Uterus (tissue), 4 donors: ENCODE measurements around the gene ANGPT4. TPM values are rescaled to one million over a fixed set of nuclear protein-coding genes. Genes with fewer than 3 reads are reported as not detected.

Source experiments
- DNase-seq, 2 donors: peaks; one replicate each; pipeline ENCODE4 v3.0.0-alpha.2; 2019 to 2020
- H3K27ac ChIP-seq, 2 donors: fragments of 200-600 bp; sonication (generic); 1 replicate in 1 of 2; 2 replicates in 1 of 2; pipeline ENCODE4 v1.5.1; 2016 to 2018
- H3K27me3 ChIP-seq, 2 donors: fragments of 200-600 bp; sonication (generic); one replicate each; pipeline ENCODE4 v1.5.1; 2018 to 2019; ENCODE audit warnings: control low read depth in 1 of 2
- H3K36me3 ChIP-seq, 2 donors: fragments of 200-600 bp; sonication (generic); one replicate each; pipeline ENCODE4 v1.5.1; 2019; ENCODE audit warnings: control low read depth in 1 of 2
- H3K4me1 ChIP-seq, 2 donors: fragments of 200-600 bp; sonication (generic); one replicate each; pipeline ENCODE4 v1.5.1; 2018 to 2019; ENCODE audit warnings: control low read depth in 1 of 2
- H3K4me3 ChIP-seq, 2 donors: fragments of 200-600 bp; sonication (generic); 1 replicate in 1 of 2; 2 replicates in 1 of 2; pipeline ENCODE4 v1.5.1; 2018 to 2019; ENCODE audit warnings: mild to moderate bottlenecking in 1 of 2
- H3K9me3 ChIP-seq, 2 donors: fragments of 200-600 bp; sonication (generic); one replicate each; pipeline ENCODE4 v1.5.1; 2019; ENCODE audit warnings: control low read depth in 1 of 2
- POLR2A ChIP-seq, 2 donors: fragments of 450-650 bp; IDR thresholded peaks; one replicate each; pipeline ENCODE4 v1.6.1; 2016; ENCODE audit warnings: antibody characterized with exemption in 2 of 2, mild to moderate bottlenecking in 1 of 2, moderate library complexity in 1 of 2
- intact Hi-C: fragments of 100-400 bp; cut with DNase I; formaldehyde crosslinking; loops from one replicate; pipeline ENCODE4 v1.15.1; 2023; ENCODE audit warnings: low total_unique reads
- total RNA-seq, 4 donors: library from RNA; depleted of rRNA in 3 of 4; stranded (reverse); fragments of >200 nt in 3 of 4; gene quantifications; one replicate each; pipeline versions ENCODE4 v1.1.0 to v1.2.4, GENCODE V29; 2014 to 2023
- TF ChIP-seq, protein P1 (sequence below), 4 experiments: fragments of 200-600 bp in 2 of 4; fragments of 450-650 bp in 2 of 4; sonication (generic) in 2 of 4; IDR thresholded peaks; one replicate each; pipeline ENCODE4 v1.5.1; 2016 to 2019; ENCODE audit warnings: antibody characterized with exemption in 4 of 4, mild to moderate bottlenecking in 2 of 4, moderate library complexity in 1 of 4
- donor health status: DM: yes; HTN: yes; CAD: no.

Gene ANGPT4
- total RNA-seq, 4 donors from 2014 or later: 0.55 to 8.8 (median 3.8) TPM

DNA sequence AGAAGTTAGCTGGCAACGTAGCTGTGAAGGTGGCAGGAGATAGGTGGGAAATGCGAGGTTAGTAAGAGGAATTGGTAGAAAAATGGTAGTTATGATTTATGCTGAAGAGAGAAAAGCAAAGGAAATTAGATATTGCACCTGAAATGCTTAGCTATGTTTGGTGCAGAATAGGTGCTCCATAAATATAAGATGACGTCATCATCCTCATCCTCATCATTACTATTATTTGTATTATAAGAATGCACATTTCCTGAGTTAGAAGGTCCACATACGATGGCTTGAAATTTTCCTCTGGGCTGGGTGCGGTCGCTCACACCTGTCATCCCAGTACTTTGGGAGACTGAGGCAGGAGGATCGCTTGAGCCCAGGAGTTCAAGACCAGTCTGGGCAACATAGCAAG, 39.5 kb upstream of the ANGPT4 start:
- H3K9me3 ChIP-seq: no peaks in the 10 kb centered on the region
- no peaks in the 10 kb centered on the region for H3K27me3 ChIP-seq
- DNase-seq: no peak
- intact Hi-C loops: loop anchor here (5.0 kb wide), 1 partner anchor 138 kb away; no protein-coding TSS in a partner anchor
- H3K36me3 ChIP-seq: no peaks in the 10 kb centered on the region
- TF ChIP-seq, protein P1, sequence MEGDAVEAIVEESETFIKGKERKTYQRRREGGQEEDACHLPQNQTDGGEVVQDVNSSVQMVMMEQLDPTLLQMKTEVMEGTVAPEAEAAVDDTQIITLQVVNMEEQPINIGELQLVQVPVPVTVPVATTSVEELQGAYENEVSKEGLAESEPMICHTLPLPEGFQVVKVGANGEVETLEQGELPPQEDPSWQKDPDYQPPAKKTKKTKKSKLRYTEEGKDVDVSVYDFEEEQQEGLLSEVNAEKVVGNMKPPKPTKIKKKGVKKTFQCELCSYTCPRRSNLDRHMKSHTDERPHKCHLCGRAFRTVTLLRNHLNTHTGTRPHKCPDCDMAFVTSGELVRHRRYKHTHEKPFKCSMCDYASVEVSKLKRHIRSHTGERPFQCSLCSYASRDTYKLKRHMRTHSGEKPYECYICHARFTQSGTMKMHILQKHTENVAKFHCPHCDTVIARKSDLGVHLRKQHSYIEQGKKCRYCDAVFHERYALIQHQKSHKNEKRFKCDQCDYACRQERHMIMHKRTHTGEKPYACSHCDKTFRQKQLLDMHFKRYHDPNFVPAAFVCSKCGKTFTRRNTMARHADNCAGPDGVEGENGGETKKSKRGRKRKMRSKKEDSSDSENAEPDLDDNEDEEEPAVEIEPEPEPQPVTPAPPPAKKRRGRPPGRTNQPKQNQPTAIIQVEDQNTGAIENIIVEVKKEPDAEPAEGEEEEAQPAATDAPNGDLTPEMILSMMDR (IDR thresholded peaks at IDR 0.05): no peak
- TF ChIP-seq POLR2A (IDR thresholded peaks at IDR 0.05): no peak
- H3K4me1 ChIP-seq: no peaks in the 10 kb centered on the region
- no peak overlapping the region for H3K4me3 ChIP-seq
- H3K27ac ChIP-seq: no peak overlapping the region

DNA sequence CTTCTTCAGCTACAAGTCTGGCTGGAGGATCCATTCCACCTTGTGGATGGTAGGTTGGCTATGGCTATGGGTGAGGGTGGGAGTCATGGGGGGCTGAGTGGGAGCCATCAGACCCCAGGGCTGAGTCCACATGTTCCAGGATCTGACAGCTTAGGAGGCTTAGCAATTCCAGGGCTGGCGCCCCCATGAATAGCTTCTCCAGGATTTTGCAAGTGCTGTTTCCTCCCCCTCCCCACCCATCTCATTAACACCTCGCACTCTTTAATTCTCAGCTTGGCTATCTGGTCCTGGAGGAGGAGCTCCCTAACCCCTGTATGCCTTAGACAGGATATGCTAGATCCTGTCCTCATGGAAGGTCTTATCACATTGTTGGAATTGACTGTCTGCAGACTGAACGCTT, 39.0 kb upstream of the ANGPT4 start:
- intact Hi-C loops: loop anchor here (5.0 kb wide), 1 partner anchor 138 kb away; no protein-coding TSS in a partner anchor
- Histone ChIP-seq H3K4me1 (no peaks in the 10 kb centered on the region), H3K9me3 (no peaks in the 10 kb centered on the region), H3K27me3 (no peaks in the 10 kb centered on the region), H3K4me3 (no peak overlapping the region), H3K36me3 (no peaks in the 10 kb centered on the region), H3K27ac (no peak overlapping the region)
- TF ChIP-seq, protein P1 (IDR thresholded peaks at IDR 0.05): no peak
- no peak for TF ChIP-seq POLR2A (IDR thresholded peaks at IDR 0.05)
- no peak for DNase-seq

DNA sequence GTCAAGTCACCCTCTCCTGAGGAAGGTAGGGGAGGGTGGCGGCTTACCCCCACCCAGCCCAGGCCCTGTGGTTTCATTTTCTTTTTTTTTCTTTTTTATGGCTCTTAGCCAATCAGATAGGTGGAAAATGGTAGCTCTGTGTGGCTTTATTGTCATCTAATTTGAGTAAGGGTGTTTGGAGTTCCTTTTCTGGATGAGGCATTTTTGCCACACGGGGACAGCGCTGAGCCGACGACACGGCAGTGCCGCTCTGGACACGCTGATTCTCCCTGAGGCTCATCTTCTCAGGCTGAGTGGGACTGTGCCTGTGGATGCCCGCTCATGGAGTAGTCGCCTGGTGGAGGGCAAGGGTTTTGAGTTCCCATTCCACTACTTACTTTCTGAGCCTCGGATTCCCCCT, 37.6 kb upstream of the ANGPT4 start:
- DNase-seq: no peak
- H3K36me3 ChIP-seq: no peaks in the 10 kb centered on the region
- no peaks in the 10 kb centered on the region for H3K4me1 ChIP-seq
- no peak overlapping the region for H3K4me3 ChIP-seq
- TF ChIP-seq, protein P1 (IDR thresholded peaks at IDR 0.05): no peak
- no peak for TF ChIP-seq POLR2A (IDR thresholded peaks at IDR 0.05)
- no peaks in the 10 kb centered on the region for H3K9me3 ChIP-seq
- intact Hi-C loops: no loop called here
- no peaks in the 10 kb centered on the region for H3K27me3 ChIP-seq
- H3K27ac ChIP-seq: no peak overlapping the region

DNA sequence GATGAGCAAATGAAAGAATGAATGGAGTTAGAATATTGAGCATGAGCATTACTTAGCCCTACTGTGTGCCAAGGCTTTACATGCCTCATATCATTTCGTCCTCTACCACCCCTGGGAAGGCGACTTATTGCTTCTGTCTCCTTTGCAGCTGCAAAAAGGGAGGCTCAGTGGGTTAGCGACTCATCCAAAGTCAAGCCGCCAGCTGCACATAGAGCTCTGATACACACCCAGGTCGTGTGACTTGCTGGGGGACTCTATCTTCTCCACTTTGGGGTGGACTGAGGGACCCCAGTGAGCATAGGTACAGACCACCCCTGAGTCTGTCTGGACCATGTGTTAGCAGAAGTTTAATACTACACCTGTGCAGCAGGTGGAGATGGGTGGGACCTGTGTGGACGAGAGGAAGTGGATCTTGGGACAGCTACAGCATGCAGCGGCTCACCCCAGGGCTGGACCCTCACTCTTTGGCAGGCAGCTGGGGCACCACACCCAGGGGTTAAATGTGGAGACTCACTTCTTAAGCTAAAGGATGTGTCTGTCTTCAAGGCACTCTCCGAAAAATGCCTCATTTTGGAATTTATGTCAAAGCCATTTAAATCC, 36.2 kb upstream of the ANGPT4 start:
- intact Hi-C loops: no loop called here
- H3K4me3 ChIP-seq: no peak overlapping the region
- no peaks in the 10 kb centered on the region for H3K4me1 ChIP-seq
- H3K27ac ChIP-seq: no peak overlapping the region
- H3K27me3 ChIP-seq: no peaks in the 10 kb centered on the region
- H3K9me3 ChIP-seq: no peaks in the 10 kb centered on the region
- no peak for TF ChIP-seq POLR2A (IDR thresholded peaks at IDR 0.05)
- TF ChIP-seq, protein P1 (IDR thresholded peaks at IDR 0.05): no peak
- H3K36me3 ChIP-seq: no peaks in the 10 kb centered on the region
- no peak for DNase-seq

DNA sequence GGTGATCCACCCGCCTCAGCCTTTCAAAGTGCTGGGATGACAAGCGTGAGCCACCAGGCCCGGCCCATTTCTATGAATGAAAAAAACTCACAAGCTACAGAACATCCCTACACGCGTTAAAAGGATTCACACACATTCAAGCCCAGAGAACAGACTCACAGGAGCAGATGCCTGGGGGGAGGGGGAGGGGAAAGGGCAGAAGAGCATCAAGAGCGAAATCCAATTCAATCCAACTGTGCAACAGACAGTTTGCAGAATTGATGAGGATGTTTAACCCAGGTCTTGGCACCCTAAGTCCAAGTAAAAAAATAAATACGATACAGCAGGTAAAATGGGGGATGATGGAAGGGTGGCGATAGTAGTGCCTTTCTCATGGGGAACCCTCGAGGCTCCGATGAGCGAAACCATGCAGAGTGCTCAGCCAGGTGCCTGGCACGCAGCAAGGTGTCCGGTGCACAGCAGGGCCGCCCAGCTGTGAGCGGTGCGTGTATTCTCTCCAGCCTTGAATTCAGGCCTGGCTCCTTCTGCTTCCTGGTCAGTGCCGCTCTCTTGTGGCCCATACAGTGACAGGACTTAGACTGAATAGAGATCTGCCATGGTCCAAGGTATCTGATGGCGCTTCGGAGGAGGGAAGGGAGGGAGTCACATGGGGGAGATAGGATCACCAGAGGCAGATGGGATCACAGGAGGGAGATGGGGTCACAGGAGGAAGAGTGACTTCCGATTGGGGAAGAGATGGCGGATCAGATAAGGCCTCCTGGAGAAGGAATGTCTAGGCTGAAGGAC, 35.4 kb upstream of the ANGPT4 start:
- TF ChIP-seq, protein P1 (IDR thresholded peaks at IDR 0.05): no peak
- TF ChIP-seq POLR2A (IDR thresholded peaks at IDR 0.05): no peak
- Histone ChIP-seq H3K27ac (no peak overlapping the region), H3K36me3 (no peaks in the 10 kb centered on the region), H3K9me3 (no peaks in the 10 kb centered on the region), H3K27me3 (no peaks in the 10 kb centered on the region), H3K4me3 (no peak overlapping the region), H3K4me1 (no peaks in the 10 kb centered on the region)
- no peak for DNase-seq
- intact Hi-C loops: no loop called here
